Activated CD8-positive, alpha-beta memory T cell treated with anti-CD3 and anti-CD28 coated beads, Interleukin-2, amount 50 U/mL, for 48 hours (primary cell): ENCODE results near the gene CLIP2.
"Not testable (repeated sequence)": the region's sequence is repeated elsewhere in the genome, so short reads cannot be mapped to it uniquely, and the experiment has no call there.

Experiments
- DNase-seq: peaks from one replicate; pipeline ENCODE4 v3.0.0-alpha.2; 2020

The CLIP2 gene

DNA sequence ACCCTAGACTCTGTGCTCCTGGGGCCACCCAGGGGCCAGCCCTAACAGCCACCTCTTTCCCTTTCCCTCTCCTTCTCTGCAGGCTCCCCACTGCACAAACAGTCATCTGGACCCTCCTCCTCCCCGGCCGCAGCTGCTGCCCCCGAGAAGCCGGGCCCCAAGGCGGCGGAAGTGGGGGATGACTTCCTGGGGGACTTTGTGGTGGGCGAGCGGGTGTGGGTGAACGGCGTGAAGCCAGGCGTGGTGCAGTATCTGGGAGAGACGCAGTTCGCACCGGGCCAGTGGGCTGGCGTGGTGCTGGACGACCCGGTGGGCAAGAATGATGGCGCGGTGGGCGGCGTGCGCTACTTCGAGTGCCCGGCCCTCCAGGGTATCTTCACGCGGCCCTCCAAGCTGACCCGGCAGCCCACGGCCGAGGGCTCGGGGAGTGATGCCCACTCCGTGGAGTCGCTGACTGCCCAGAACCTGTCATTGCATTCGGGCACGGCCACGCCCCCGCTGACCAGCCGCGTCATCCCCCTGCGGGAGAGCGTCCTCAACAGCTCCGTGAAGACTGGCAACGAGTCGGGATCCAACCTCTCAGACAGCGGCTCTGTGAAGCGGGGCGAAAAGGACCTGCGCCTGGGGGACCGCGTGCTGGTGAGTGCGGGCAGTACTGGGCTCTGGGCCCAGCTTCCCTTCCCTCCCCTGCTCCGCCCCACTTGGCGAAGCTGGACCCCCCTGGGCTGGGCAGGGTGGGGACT is 49.3 kb downstream of the CLIP2 start:
- no peak for DNase-seq

DNA sequence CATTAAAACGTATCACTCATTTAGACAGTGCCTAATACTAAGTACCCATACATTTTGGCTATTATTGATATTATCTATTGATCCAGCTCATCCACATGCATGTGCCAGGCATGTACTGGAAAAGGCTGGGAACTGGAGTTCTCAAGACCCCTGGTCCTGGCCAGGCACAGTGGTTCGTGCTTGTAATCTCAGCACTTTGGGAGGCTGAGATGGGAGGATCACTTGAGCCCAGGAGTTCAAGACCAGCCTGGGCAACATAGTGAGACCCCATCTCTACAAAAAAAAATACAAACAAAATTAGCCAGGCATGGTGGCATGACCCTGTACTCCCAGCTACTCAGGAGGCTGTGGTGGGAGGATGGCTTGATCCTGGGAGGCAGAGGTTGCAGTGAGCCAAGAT is 50.4 kb downstream of the CLIP2 start:
- DNase-seq, result not testable (repeated sequence)

- DNase-seq, result no peak
These were observed 54.3 kb downstream of the CLIP2 start for GRCh38 chr7:74343281-74344131.

- no peak for DNase-seq
These were observed 54.9 kb downstream of the CLIP2 start for GRCh38 chr7:74344132-74344496.

DNA sequence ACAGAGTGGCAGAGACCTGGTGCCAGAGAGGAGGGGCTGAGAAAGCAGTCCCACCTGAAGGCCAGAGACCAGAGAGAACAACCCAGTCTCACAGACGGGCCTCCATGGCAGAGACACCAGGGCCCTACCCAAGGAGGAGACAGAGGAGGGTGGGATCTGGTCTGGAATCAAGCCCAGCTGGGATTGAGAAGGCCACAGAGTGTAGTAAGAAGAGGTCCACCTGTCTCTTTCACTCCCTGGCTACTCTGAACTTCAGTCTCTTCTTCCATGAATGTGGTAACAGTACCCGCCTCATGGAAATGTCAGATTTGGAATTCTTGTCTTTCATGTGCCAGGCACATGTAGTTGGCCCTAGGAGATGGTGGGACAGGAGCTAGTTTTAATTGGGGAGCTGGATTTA is 55.6 kb downstream of the CLIP2 start:
- no peak for DNase-seq

GRCh38 chr7:74345970-74346369 is 56.8 kb downstream of the CLIP2 start:
- no peak for DNase-seq

- DNase-seq, result no peak
These were observed 60.4 kb downstream of the CLIP2 start for GRCh38 chr7:74349621-74350020.

DNA sequence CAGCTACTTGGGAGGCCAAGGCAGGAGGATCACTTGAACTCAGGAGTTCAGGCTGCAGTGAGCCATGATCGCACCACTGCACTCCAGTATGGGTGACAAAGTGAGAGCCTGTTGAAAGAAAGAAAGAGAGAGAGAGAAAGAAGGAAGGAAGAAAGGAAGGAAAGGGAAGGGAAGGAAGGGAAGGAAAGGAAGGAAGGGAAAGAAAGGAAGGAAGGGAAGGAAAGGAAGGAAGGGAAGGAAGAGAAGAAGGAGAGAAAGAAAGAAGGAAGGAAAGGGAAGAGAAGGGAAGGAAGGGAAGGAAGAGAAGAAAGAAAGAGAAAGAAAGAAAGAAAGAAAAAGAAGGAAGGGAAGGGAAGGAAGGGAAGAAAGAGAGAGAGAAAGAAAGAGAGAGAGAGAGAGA is 61.5 kb downstream of the CLIP2 start:
- no peak for DNase-seq

- no peak for DNase-seq
These were observed 62.6 kb downstream of the CLIP2 start for GRCh38 chr7:74351836-74352235.

- not testable (repeated sequence) for DNase-seq
These were observed 63.4 kb downstream of the CLIP2 start for GRCh38 chr7:74352551-74353138.

GRCh38 chr7:74354009-74354408 is 64.8 kb downstream of the CLIP2 start:
- DNase-seq, result no peak

- no peak for DNase-seq
These were observed 65.9 kb downstream of the CLIP2 start for GRCh38 chr7:74355091-74355490.

DNA sequence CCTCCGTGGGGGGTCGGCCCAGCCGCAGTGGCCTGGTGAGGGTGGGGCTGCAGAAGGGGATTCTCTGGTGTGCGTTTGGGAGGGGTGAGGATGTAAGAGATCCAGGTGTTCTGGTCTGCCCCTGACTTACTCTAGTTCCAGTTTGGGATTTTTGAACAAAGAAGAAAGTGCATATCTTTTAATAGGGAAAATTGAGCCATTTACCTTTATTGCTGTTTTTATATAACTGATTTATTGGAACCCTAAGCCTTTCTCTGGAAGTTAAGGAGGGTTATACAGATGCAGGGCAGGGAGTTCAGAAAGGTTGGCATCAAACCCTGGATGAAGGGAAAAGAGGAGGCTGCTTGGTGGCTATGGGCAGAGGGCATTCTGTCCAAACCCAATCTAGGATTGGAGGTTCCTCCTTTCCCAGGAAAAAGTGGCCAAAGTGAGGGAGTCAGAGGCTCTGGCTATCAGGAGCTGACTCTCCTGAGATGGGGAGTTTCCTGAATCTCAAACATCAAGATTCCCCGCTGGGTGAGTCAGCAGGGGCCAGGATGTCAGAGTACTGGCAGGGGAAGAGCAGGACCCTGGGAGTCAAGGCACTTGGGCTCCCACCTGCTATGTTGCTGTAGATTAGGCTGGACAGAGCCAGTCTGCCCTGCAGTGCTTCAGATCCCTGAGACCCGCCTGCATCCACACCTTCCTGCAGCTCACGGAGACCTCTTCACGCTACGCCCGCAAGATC is 67.5 kb downstream of the CLIP2 start:
- DNase-seq, result no peak

- DNase-seq, result no peak
These were observed 70.8 kb downstream of the CLIP2 start for GRCh38 chr7:74360008-74360407.

DNA sequence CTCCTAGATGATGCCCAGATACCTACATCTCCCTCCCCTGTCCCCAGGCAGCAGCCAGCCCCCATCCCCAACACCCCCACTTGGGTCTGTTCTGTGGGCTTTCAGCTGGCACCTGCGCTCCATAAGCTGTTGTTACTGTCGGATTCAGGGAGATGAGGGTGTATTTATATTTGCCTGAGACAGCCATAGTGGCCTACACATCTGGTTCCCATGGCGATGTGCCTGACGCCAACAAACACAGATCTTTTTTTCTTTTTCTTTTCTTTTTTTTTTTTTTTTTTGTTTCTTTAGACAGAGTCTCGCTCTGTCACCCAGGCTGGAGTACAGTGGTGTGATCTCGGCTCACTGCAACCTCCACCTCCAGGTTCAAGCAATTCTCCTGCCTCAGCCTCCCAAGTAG is 73.1 kb downstream of the CLIP2 start:
- DNase-seq, result no peak

DNA sequence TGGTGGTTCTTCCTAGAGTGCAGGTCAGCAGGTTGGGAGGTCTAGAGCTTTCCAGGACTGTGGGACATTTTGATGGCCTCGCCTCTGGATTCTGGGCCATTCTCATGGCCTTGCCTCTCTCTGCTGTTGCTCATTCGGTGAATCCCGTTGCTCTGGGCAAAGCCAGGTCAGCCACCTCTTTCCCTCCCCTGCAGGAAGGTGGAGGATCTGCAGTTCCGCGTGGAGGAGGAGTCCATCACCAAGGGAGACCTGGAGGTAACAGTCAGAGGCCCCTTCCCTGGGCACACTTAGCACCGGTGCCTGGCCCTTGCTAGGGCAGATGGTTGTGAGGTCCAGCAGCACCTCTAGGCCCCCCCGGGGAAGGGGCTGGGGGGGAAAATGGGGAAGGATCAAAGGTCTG is 74.9 kb downstream of the CLIP2 start:
- no peak for DNase-seq

- DNase-seq, result no peak
These were observed 76.3 kb downstream of the CLIP2 start for GRCh38 chr7:74365322-74366022.

DNA sequence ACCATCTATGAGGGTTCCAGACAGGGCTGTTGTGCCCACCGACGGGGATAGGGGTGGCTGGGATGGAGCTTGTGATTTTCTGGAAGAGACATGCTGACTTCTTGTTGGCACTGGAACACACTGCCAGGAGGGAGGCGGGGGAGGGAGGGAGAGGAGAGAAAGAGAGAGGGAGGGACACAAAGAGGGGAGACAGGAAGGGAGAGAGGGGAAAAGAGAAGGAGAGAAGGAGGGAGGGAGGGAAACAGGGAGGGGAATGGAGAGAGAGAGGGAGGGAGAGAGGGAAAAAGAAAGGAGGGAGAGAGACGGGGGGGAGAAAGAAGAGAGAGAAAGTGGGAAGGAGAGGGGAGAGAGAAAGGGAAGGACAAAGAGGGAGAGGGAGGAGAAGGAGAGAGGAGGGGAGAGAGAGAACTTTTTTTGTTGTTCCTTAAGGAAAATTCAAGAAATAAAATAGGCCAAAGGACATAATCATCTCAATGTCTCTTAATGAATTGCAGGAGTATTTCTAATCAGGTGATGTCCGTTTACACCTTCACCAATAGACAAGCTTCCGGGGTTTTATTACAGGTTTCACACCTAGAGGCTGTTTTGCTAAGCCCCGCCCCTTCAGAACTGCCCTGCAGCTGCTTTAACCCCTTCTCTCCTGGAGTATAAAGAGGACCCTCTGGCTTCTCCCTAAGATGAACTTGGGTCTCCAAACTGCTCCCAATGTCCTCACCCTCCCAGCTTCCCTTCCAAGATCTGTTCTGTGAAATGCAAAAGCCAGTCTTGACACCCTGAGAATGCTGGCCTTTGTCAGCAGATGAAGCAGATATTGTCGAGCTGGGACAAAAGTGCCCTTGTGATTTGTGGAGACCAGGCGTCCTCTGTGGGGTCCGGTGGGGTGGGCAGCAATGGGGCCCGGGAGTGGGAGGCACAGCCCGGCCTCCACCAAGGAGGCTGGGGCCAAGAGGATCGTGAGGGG is 82.5 kb downstream of the CLIP2 start:
- DNase-seq, result no peak

DNA sequence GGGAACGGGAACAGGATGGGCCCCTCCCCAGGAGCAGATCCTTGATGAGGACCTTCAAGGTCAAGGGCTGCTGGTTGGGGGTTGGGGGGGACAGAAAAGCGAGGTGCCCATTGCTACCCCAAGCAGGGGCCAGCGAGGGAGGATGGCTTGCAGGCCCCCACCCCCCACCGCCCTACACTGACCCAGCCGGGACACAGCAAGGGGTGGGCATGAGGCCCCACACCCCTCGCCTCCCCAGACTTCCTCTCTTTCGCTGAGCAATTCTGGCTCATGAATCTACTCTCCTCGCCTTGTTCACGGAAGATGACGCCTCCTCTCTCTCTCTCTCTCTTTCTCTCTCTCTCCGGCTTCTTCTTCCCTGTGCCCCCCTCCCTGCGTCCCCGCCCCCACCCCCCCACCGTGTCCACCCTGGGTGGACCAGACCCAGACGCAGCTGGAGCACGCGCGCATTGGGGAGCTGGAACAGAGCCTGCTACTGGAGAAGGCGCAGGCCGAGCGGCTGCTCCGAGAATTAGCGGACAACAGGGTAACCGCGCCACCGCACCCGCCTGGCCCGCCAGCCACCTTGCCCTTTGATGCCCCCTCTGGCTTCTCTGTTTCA is 83.4 kb downstream of the CLIP2 start:
- DNase-seq, result no peak

DNA sequence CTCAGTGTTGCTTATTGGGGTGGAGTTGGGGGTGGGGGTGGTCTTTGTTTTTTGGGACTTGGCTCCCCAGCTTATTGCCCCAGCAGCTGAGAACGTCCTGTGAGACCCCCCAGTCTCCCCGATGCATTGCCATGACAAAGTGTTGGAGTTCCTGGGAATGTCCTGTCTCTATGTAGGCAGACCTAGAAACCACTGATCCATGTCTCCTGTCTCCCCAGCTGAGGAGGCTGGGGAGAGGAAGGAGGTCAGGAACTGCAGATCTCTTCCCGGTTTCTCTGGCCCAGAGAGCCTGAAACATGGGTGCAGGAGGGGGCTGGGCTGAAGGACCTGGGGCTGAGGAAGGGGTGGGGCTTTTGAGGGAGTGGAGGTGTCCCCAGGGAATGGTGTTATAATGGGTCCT is 84.3 kb downstream of the CLIP2 start:
- no peak for DNase-seq

GRCh38 chr7:74375726-74376220 is 86.6 kb downstream of the CLIP2 start:
- DNase-seq, result no peak
